ENCODE results near the gene DUSP14. TPM values are rescaled to one million over a fixed set of nuclear protein-coding genes. Genes with fewer than 3 reads are reported as not detected.

The DUSP14 gene
- total and polyA plus RNA-seq, 9 of the 15 experiments (the other 6 are each of a cell fraction or from before 2014, with no cell fraction given) = 20.2 to 74.0 (median 31.8) TPM

- Histone ChIP-seq H3K9me1 (ENCODE audit: control insufficient read depth, insufficient read depth, low read length) (no peaks in the 10 kb centered on the region), H3K79me2 (ENCODE audit: control insufficient read depth, insufficient read depth, low read length) (no peaks in the 10 kb centered on the region), H3K4me3 (no peak overlapping the region), H3K36me3 (ENCODE audit: control insufficient read depth, insufficient read depth, low read length) (peaks cover 58% of the 10 kb centered on the region), H4K20me1 (replicated peaks; ENCODE audit: control insufficient read depth, insufficient read depth, low read length) (no peaks in the 10 kb centered on the region), H3K27ac (ENCODE audit: extremely low read depth, low read depth, low read length) (no peak overlapping the region), H2AFZ (ENCODE audit: low read depth, low read length) (no peak overlapping the region), H3K27me3 (ENCODE audit: control insufficient read depth in 2 of 2, insufficient read depth in 2 of 2, low read length in 2 of 2) (no peaks in the 10 kb centered on the region), H3K4me2 (ENCODE audit: insufficient read depth, low read length) (no peak overlapping the region), H3K9me3 (replicated peaks; ENCODE audit: control insufficient read depth, insufficient read depth, low read depth, low read length) (no peaks in the 10 kb centered on the region), H3K4me1 (replicated peaks in 1 of 2; ENCODE audit: control insufficient read depth in 2 of 2, insufficient read depth in 2 of 2, low read length in 2 of 2) (no peaks in the 10 kb centered on the region), H3K9ac (ENCODE audit: insufficient read depth in 1 of 2, low read depth in 2 of 2, low read length in 2 of 2) (no peak overlapping the region)
- FAIRE-seq (no peak), ATAC-seq (no peak), DNase-seq (ENCODE audit: extremely low read depth in 1 of 4, low spot score in 3 of 4) (no peak)
- intact Hi-C loops (cut with micrococcal nuclease) = no loop called here
- POLR2A ChIA-PET = interaction anchor here (1.0 to 1.1 kb wide), 3 partner anchors 12 to 46 kb away, joined by 3 read pairs; no protein-coding TSS in a partner anchor
- CTCF ChIA-PET (ENCODE audit: low intra/inter-chr PET ratio) = no interaction called here
- in situ Hi-C loops (cut with MboI) = no loop called here
- no TSS peak for BruUV-seq (replicated peaks)
- 73% methylated on average over 1 of the region's 1 CpG for WGBS (ENCODE audit: insufficient coverage, low coverage, missing lambda C conversion rate)
- TF ChIP-seq PHF8 (IDR thresholded peaks at IDR 0.05; ENCODE audit: borderline replicate concordance, low read length) (no peak), IRF9 (tag; IDR thresholded peaks at IDR 0.05) (no peak), PBX2 (CRISPR knock-in tag; IDR thresholded peaks at IDR 0.05; ENCODE audit: low read depth) (no peak), PBX2 (tag; conservative IDR thresholded peaks at IDR 0.05; ENCODE audit: low read depth) (no peak), MTA2 (IDR thresholded peaks at IDR 0.05; ENCODE audit: low read depth) (no peak), BDP1 (IDR thresholded peaks at IDR 0.05; ENCODE audit: insufficient read depth, insufficient read length) (no peak), CTBP1 (IDR thresholded peaks at IDR 0.05; ENCODE audit: borderline replicate concordance) (no peak), SPI1 (IDR thresholded peaks at IDR 0.05; ENCODE audit: borderline replicate concordance, low read depth, low read length) (peak; percentile 93), ZNF232 (CRISPR knock-in tag; IDR thresholded peaks at IDR 0.05) (no peak), FOXK2 (conservative IDR thresholded peaks at IDR 0.05 in 1 of 2, IDR thresholded peaks at IDR 0.05 in 1 of 2; ENCODE audit: low read depth in 2 of 2) (no peak), NR2C1 (IDR thresholded peaks at IDR 0.05) (peak; percentile 32; the same call in 1 of the 2 replicates), NR2C1 (tag; IDR thresholded peaks at IDR 0.05) (no peak), E2F1 (CRISPR knock-in tag; IDR thresholded peaks at IDR 0.05) (no peak)
These were observed 13.8 kb upstream of the DUSP14 start for GRCh38 chr17:37475731-37476420.
